ENCODE data around the gene ABCA8. TPM values are rescaled to one million over a fixed set of nuclear protein-coding genes. Genes with fewer than 3 reads are reported as not detected.
A peak's percentile ranks its signal among the peaks of the same experiment; 100 is the strongest.
"Not testable (repeated sequence)": the region's sequence is repeated elsewhere in the genome, so short reads cannot be mapped to it uniquely, and the experiment has no call there.

Gene ABCA8
- total RNA-seq, 4 donors from 2014 or later = 54.4 to 113 (median 71.3) TPM

- ATAC-seq = peak; percentile 27
- WGBS, 2 donors (ENCODE audit: low coverage in 1 of 2) = 54 to 62% methylated on average over 9 of the region's 9 CpGs
- no peaks in the 10 kb centered on the region for H3K27me3 ChIP-seq
- H3K4me1 ChIP-seq = no peaks in the 10 kb centered on the region
- TF ChIP-seq CTCF (IDR thresholded peaks at IDR 0.05) (no peak), EP300 (IDR thresholded peaks at IDR 0.05) (no peak)
- H3K4me3 ChIP-seq = no peak overlapping the region
- H3K27ac ChIP-seq = peak overlapping the region in 1 of 4 donors; percentile 7
- H3K36me3 ChIP-seq = no peaks in the 10 kb centered on the region
- H3K9me3 ChIP-seq = no peaks in the 10 kb centered on the region
Observed at GRCh38 chr17:68961214-68961882, 6.2 kb upstream of the ABCA8 start.

GRCh38 chr17:68959117-68959516 is 3.9 kb upstream of the ABCA8 start:
- not testable (repeated sequence) for H3K4me1 ChIP-seq

GRCh38 chr17:68957944-68958343 is 2.8 kb upstream of the ABCA8 start:
- H3K36me3 ChIP-seq = no peaks in the 10 kb centered on the region
- peaks cover 4% of the 10 kb centered on the region for H3K27me3 ChIP-seq
- no peak for ATAC-seq
- no peaks in the 10 kb centered on the region for H3K4me1 ChIP-seq
- H3K9me3 ChIP-seq = no peaks in the 10 kb centered on the region
- 89 to 100% methylated on average over 1 of the region's 1 CpG for WGBS, 2 donors (ENCODE audit: low coverage in 1 of 2)
- no peak overlapping the region for H3K4me3 ChIP-seq
- H3K27ac ChIP-seq = no peak overlapping the region
- TF ChIP-seq POLR2A (IDR thresholded peaks at IDR 0.05) (no peak), POLR2AphosphoS5 (IDR thresholded peaks at IDR 0.05) (no peak), CTCF (IDR thresholded peaks at IDR 0.05) (no peak), EP300 (IDR thresholded peaks at IDR 0.05) (no peak)

More at GRCh38 chr17:68959117-68959516, 3.9 kb upstream of the ABCA8 start:
- not testable (repeated sequence) for H3K27me3 ChIP-seq, H3K27ac ChIP-seq, H3K4me3 ChIP-seq, ATAC-seq, H3K9me3 ChIP-seq, H3K36me3 ChIP-seq
- 75 to 82% methylated on average over 1 to 2 of the region's 2 CpGs for WGBS, 2 donors (ENCODE audit: low coverage in 1 of 2)

GRCh38 chr17:68954146-68954896 is 871 bp downstream of the ABCA8 start:
- H3K27me3 ChIP-seq = peaks cover 4% of the 10 kb centered on the region
- no peak for ATAC-seq
- no peaks in the 10 kb centered on the region for H3K9me3 ChIP-seq
- H3K4me3 ChIP-seq = peak overlapping the region; percentile 37 to 44
- no peaks in the 10 kb centered on the region for H3K36me3 ChIP-seq
- TF ChIP-seq POLR2AphosphoS5 (IDR thresholded peaks at IDR 0.05) = no peak
- 42 to 48% methylated on average over 4 of the region's 4 CpGs for WGBS, 2 donors (ENCODE audit: low coverage in 1 of 2)
- H3K4me1 ChIP-seq = no peaks in the 10 kb centered on the region
- peak overlapping the region; percentile 40 to 57 (median 45) for H3K27ac ChIP-seq

GRCh38 chr17:68953340-68953997 is 1.7 kb downstream of the ABCA8 start:
- H3K36me3 ChIP-seq = no peaks in the 10 kb centered on the region
- H3K4me1 ChIP-seq = no peaks in the 10 kb centered on the region
- peak overlapping the region; percentile 32 to 44 for H3K4me3 ChIP-seq
- H3K9me3 ChIP-seq = no peaks in the 10 kb centered on the region
- peak overlapping the region in 1 of 4 donors; percentile 40 for H3K27ac ChIP-seq
- TF ChIP-seq CTCF (IDR thresholded peaks at IDR 0.05) (no peak), POLR2A (IDR thresholded peaks at IDR 0.05) (no peak), EP300 (IDR thresholded peaks at IDR 0.05) (no peak), POLR2AphosphoS5 (IDR thresholded peaks at IDR 0.05) (no peak)
- peaks cover 4% of the 10 kb centered on the region for H3K27me3 ChIP-seq
- ATAC-seq = no peak
- 57 to 87% methylated on average over 3 to 4 of the region's 4 CpGs for WGBS, 2 donors (ENCODE audit: low coverage in 1 of 2)

Measured in gastroesophageal sphincter (tissue), 4 donors.